ENCODE measurements around the gene RSPH4A. TPM values are rescaled to one million over a fixed set of nuclear protein-coding genes. Genes with fewer than 3 reads are reported as not detected.

RSPH4A gene
- total and polyA plus RNA-seq, 9 of the 15 experiments (the other 6 are each of a cell fraction or from before 2014, with no cell fraction given): 0.04 to 0.30 (median 0.11) TPM

- ChIA-PET CTCF (ENCODE audit: low intra/inter-chr PET ratio) (no interaction called here), POLR2A (interaction anchor here (0.6 to 2.7 kb wide), 4 partner anchors 15 to 891 kb away, joined by 3 to 15 read pairs (median 4); partner anchors contain the start of gene KPNA5)
- Histone ChIP-seq H4K20me1 (replicated peaks; ENCODE audit: control insufficient read depth, insufficient read depth, low read length) (no peaks in the 10 kb centered on the region), H3K27me3 (ENCODE audit: control insufficient read depth in 2 of 2, insufficient read depth in 2 of 2, low read length in 2 of 2) (no peaks in the 10 kb centered on the region), H3K27ac (ENCODE audit: extremely low read depth, low read depth, low read length) (peak overlapping the region; percentile 83), H3K79me2 (ENCODE audit: control insufficient read depth, insufficient read depth, low read length) (peaks cover 68% of the 10 kb centered on the region), H3K4me1 (replicated peaks in 1 of 2; ENCODE audit: control insufficient read depth in 2 of 2, insufficient read depth in 2 of 2, low read length in 2 of 2) (peaks cover 5 to 7% of the 10 kb centered on the region in 2 experiments; a peak in 4 of 5 replicates), H2AFZ (ENCODE audit: low read depth, low read length) (no peak overlapping the region), H3K36me3 (ENCODE audit: control insufficient read depth, insufficient read depth, low read length) (peaks cover 3% of the 10 kb centered on the region; the same call in 2 of the 3 replicates), H3K4me3 (peak overlapping the region; percentile 41), H3K4me2 (ENCODE audit: insufficient read depth, low read length) (peak overlapping the region; percentile 80), H3K9me1 (ENCODE audit: control insufficient read depth, insufficient read depth, low read length) (no peaks in the 10 kb centered on the region), H3K9ac (ENCODE audit: insufficient read depth in 1 of 2, low read depth in 2 of 2, low read length in 2 of 2) (peak overlapping the region in 1 of 2 experiments; percentile 86; a peak in 3 of 4 replicates), H3K9me3 (replicated peaks; ENCODE audit: control insufficient read depth, insufficient read depth, low read depth, low read length) (no peaks in the 10 kb centered on the region)
- ATAC-seq (peak; percentile 58), DNase-seq (ENCODE audit: extremely low read depth in 1 of 4, low spot score in 3 of 4) (peak in 1 of 4 experiments; percentile 28), FAIRE-seq (peak; percentile 56)
- no TSS peak for BruUV-seq (replicated peaks)
- 0% methylated on average over 1 of the region's 1 CpG for WGBS (ENCODE audit: insufficient coverage, low coverage, missing lambda C conversion rate)
- in situ Hi-C loops (cut with MboI) (no loop called here), intact Hi-C loops (cut with micrococcal nuclease) (loop anchor here (1.0 to 2.0 kb wide), 2 partner anchors 14 to 390 kb away; partner anchors contain the start of gene KPNA5)
- peak; percentile 42 for TF ChIP-seq ATF3 (IDR thresholded peaks at IDR 0.05)
- no peak for TF ChIP-seq ATF3 (CRISPR knock-in tag; conservative IDR thresholded peaks at IDR 0.05)
- peak; percentile 23 to 40; a peak in 2 of 4 replicates for TF ChIP-seq FOXK2 (conservative IDR thresholded peaks at IDR 0.05 in 1 of 2, IDR thresholded peaks at IDR 0.05 in 1 of 2; ENCODE audit: low read depth in 2 of 2)
- TF ChIP-seq STAT6 (CRISPR knock-in tag; IDR thresholded peaks at IDR 0.05): no peak
- TF ChIP-seq SOX6 (IDR thresholded peaks at IDR 0.05): 0 out of 2 replicates have a peak, but pooled peaks have one; percentile 19
- peak; percentile 66; the same call in 1 of the 2 replicates for TF ChIP-seq CEBPB (tag; IDR thresholded peaks at IDR 0.05)
- TF ChIP-seq, protein P1, sequence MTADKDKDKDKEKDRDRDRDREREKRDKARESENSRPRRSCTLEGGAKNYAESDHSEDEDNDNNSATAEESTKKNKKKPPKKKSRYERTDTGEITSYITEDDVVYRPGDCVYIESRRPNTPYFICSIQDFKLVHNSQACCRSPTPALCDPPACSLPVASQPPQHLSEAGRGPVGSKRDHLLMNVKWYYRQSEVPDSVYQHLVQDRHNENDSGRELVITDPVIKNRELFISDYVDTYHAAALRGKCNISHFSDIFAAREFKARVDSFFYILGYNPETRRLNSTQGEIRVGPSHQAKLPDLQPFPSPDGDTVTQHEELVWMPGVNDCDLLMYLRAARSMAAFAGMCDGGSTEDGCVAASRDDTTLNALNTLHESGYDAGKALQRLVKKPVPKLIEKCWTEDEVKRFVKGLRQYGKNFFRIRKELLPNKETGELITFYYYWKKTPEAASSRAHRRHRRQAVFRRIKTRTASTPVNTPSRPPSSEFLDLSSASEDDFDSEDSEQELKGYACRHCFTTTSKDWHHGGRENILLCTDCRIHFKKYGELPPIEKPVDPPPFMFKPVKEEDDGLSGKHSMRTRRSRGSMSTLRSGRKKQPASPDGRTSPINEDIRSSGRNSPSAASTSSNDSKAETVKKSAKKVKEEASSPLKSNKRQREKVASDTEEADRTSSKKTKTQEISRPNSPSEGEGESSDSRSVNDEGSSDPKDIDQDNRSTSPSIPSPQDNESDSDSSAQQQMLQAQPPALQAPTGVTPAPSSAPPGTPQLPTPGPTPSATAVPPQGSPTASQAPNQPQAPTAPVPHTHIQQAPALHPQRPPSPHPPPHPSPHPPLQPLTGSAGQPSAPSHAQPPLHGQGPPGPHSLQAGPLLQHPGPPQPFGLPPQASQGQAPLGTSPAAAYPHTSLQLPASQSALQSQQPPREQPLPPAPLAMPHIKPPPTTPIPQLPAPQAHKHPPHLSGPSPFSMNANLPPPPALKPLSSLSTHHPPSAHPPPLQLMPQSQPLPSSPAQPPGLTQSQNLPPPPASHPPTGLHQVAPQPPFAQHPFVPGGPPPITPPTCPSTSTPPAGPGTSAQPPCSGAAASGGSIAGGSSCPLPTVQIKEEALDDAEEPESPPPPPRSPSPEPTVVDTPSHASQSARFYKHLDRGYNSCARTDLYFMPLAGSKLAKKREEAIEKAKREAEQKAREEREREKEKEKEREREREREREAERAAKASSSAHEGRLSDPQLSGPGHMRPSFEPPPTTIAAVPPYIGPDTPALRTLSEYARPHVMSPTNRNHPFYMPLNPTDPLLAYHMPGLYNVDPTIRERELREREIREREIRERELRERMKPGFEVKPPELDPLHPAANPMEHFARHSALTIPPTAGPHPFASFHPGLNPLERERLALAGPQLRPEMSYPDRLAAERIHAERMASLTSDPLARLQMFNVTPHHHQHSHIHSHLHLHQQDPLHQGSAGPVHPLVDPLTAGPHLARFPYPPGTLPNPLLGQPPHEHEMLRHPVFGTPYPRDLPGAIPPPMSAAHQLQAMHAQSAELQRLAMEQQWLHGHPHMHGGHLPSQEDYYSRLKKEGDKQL (CRISPR knock-in tag; IDR thresholded peaks at IDR 0.05; ENCODE audit: borderline replicate concordance): no peak
- TF ChIP-seq NCOR1 (IDR thresholded peaks at IDR 0.05): peak; percentile 35; the same call in 1 of the 2 replicates
- TF ChIP-seq THRAP3 (IDR thresholded peaks at IDR 0.05; ENCODE audit: borderline replicate concordance): 0 out of 2 replicates have a peak, but pooled peaks have one; percentile 24
- TF ChIP-seq HDAC1 (IDR thresholded peaks at IDR 0.05): 0 out of 4 replicates have a peak, but pooled peaks of 1 of the 2 experiments have one; percentile 14
- peak; percentile 68 for TF ChIP-seq ARID1B (IDR thresholded peaks at IDR 0.05)
- TF ChIP-seq TCF3 (CRISPR knock-in tag; IDR thresholded peaks at IDR 0.05): peak; percentile 56; the same call in 1 of the 2 replicates
- no peak for TF ChIP-seq TAF1 (IDR thresholded peaks at IDR 0.05; ENCODE audit: control insufficient read depth, extremely low read depth, insufficient read depth, low read length, severe bottlenecking)
Measured at GRCh38 chr6:116666869-116667268, 50.6 kb downstream of the RSPH4A start.

All from K562 (cell line).